GM18507 (cell line): Measurements from ENCODE around the gene MTARC1.
A peak's percentile ranks its signal among the peaks of the same experiment; 100 is the strongest.

Experiments used
- DNase-seq: peaks from one replicate; pipeline ENCODE4 v3.0.0; 2011; ENCODE audit warnings: low read depth; ENCODE audit not compliant: insufficient read length; ENCODE audit errors: extremely low spot score
- FAIRE-seq: peaks from 2 replicates; lab custom pipeline; 2011; peaks lifted over from hg19 to GRCh38; lab: Jason Lieb, UNC

The MTARC1 gene

DNA sequence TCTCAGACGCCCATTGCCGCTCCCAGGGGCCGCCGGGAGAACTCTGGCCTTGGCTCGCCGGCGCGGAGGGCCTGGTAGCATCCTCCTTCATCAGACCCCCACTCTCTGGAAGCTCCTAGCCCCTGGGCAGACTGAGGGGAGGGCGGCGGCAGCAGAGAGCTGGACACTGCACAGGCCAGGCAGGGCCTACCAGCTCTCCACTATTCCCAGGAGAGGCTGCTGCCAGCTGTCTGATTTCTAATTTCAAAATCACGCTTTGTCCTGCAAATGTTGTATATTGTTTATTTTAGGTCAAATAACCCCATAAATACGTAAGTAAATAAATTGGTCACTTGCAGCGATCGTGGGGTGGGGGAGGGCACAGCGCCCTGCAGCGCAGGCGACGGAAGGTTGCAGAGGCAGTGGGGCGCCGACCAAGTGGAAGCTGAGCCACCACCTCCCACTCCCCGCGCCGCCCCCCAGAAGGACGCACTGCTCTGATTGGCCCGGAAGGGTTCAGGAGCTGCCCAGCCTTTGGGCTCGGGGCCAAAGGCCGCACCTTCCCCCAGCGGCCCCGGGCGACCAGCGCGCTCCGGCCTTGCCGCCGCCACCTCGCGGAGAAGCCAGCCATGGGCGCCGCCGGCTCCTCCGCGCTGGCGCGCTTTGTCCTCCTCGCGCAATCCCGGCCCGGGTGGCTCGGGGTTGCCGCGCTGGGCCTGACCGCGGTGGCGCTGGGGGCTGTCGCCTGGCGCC is at the start of gene MTARC1:
Gene MTARC1 (plus strand): TSS at position 577 of the 732 bp plus-strand sequence. CDS start 32 bp downstream, at position 609.
- DNase-seq (no peak), FAIRE-seq (no peak)

DNA sequence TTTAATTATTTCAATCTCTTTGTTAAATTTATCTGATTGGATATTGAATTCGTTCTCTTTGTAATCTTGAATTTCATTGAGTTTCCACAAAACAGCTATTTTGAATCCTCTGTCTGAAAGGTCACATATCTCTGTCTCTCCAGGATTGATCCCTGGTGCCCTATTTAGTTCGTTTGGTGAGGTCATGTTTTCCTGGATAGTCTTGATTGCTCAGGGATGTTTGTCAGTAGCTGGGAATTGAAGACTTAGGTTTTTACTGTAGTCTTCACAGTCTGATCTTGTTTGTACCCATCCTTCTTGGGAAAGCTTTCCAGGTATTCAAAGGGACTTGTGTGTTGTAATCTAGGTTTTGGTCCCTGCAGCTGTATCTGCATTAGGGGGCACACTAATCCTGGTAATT is 45.4 kb upstream of the MTARC1 start:
- no peak for FAIRE-seq
- DNase-seq = no peak

DNA sequence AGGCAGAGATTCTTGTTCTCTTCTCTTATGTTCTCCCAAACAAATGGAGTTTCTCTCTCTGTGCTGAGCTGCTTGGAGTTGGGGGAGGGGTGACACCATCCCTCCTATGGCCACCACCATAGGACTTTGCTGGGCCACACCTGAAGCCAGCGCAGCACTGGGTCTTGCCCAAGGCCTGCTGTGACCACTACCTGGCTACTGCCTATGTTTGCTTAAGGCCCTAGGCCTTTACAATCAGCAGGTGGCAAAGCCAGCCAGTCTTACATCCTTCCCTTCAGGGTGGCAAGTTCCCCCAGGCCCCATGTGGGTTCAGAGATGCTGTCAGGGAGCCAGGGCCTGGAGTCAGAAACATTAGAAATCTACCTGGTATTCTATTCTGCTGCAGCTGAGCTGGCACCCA is 44.9 kb upstream of the MTARC1 start:
- DNase-seq (no peak), FAIRE-seq (no peak)

DNA sequence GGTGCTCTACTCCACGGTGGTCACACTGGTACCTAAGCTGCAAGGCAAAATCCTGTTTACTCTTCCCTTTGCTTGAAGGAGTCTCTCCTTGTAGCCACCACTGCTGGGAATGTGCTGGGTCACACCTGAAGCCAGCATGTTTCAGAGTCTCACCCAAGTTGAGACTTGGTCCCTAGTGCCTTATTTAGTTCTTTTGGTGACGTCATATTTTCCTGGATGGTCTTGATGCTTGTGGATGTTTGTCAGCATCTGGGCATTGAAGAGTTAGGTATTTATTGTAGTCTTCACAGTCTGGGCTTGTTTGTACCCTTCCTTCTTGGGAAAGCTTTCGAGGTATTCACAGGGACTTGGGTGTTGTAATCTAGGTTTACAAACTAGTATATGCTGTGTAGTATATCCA is 44.2 kb upstream of the MTARC1 start:
- DNase-seq (no peak), FAIRE-seq (no peak)

DNA sequence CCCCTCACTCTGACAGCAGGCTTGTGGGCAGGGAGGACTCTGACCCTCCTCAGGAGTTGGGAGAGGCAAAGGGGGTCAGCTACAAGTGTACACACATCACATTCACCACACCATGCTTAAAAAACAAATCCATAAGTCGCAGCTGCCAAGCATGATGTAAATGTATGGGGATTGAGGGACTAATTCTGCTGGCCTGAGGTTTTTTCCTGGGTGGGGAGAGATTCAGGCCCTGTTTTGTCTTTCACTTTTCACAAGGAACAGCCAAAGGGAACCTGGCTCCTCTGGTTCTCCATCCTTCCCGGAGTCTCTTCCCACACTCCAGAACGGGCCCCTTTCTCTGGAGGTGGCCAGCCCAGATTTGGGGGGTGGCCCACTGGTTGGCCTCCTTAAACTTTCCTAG is 39.9 kb upstream of the MTARC1 start:
- FAIRE-seq (no peak), DNase-seq (no peak)

DNA sequence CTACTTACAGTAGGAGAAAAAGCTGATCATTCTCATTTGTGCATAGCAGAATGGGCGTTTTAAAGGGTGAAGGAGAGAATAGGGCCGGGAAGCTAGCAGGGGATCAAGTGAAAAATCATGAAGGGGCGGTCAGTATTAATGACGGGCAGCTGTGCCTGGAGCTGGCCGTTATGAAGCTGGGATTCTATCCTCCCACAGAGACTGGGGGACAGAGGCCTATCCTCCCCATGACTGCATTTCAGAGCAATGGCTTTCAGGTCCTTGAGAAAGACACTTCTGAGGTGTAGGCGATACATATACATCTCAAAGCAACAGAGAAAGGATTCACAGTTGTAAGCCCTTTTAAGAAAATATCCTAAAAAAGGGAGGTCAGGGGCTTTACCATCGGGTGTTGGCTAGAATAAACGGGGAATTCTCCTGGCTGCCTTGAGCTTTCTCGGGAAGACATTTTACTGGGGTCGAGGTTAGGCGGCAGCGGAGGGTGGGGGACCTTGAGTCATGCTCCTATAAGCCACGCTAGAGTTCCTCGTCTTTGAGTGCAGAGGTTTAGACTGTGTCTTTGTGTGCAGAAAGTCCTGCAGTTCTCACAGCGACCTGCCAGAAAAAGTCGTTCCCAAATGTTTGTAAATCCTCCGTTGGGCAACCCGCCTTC is 39.1 kb upstream of the MTARC1 start:
- FAIRE-seq (no peak), DNase-seq (no peak)

DNA sequence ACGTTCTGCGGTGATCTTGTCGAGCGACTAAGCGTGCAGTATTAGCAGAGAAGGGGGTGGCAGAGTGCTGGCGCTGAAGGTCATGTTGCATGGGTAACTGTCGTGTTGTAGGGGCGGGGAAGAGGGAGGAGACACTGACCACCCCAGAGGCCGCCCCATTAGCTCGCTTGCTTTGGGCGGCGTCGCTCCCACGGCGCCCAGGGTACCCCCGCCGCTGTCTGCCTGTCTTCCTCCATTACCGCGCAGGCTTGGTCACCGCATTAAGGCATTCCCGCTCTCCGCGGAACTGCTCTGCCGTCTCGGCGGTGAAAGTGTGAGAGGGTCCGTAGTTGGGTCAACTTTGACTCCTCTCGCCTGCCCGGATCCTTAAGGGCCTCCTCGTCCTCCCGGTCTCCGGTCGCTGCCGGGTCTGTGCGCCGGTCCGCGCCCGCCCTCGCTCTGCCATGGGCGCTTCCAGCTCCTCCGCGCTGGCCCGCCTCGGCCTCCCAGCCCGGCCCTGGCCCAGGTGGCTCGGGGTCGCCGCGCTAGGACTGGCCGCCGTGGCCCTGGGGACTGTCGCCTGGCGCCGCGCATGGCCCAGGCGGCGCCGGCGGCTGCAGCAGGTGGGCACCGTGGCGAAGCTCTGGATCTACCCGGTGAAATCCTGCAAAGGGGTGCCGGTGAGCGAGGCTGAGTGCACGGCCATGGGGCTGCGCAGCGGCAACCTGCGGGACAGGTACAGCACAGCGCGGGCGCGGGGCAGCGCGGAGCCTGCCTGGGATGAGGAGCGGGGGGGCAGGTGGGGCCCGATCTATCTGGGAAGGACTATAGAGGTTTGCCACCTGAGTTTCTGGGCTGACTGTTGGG is 38.4 kb upstream of the MTARC1 start, which contains the start of gene MTARC2:
Gene MTARC2 (plus strand): TSS at position 234 of the 846 bp plus-strand sequence. CDS start 210 bp downstream, at position 444.
- FAIRE-seq = peak; percentile 42

DNA sequence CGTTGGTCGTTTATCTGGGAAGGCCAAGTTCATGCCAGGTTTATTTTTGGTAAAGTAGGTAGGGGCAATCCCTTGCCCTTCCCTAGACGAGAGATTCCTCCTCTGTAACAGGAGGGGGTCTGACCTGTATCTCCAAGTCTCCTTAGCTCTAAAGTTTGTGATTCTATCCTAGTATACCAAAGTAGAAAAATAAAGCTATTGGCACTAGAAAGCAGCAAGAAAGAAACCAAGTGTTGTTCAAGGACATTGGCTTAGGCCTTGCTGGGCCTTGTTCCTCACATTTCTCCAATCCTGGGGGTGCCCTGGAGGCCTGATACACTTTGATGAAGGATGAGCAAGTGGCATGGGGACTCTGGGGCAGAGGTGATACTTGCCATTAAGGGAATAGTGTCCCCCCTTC is 37.8 kb upstream of the MTARC1 start:
- DNase-seq = no peak
- no peak for FAIRE-seq

More for the DNA sequence above, 38.4 kb upstream of the MTARC1 start, which contains the start of gene MTARC2:
- no peak for DNase-seq

DNA sequence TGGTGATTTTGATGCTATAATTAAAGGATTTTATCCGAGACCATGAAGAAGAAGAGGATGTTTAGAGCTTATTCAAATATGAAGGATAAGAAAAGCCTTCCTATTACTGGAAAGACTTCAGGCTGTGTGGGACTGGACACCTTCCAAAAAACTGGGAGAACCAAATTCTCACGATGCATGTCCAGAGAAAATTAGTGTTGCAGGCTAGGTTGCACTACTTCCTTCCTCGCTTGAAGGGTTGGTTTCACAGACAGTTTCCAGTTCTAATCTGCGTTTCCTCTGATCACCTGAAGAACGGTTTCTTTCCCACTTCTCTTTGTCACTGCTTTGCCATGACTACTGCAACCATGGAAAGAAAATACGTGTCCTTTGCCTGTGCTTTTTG is 36.6 kb upstream of the MTARC1 start:
- peak; percentile 51 for FAIRE-seq

DNA sequence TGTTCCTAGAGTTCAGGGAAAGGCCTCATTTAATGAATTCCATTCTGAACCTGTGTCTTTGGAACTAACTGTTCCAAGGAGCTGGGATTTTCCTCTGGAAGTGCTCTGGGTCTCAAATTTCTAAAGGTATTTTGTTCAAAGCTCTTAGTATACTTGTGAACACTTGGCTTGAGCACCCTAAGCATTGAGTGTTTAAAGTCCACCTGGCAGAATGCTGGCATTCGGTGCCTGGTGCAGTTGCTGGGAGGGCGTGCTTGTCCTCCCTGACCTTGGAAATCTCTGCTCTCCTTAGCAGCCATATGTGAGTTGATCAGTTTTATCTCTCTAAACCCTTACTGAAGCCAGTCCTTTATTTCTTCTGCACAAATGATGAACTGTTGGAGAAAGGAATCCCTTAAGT is 35.6 kb upstream of the MTARC1 start:
- DNase-seq (no peak), FAIRE-seq (no peak)

More for the DNA sequence above, 36.6 kb upstream of the MTARC1 start:
- no peak for DNase-seq

DNA sequence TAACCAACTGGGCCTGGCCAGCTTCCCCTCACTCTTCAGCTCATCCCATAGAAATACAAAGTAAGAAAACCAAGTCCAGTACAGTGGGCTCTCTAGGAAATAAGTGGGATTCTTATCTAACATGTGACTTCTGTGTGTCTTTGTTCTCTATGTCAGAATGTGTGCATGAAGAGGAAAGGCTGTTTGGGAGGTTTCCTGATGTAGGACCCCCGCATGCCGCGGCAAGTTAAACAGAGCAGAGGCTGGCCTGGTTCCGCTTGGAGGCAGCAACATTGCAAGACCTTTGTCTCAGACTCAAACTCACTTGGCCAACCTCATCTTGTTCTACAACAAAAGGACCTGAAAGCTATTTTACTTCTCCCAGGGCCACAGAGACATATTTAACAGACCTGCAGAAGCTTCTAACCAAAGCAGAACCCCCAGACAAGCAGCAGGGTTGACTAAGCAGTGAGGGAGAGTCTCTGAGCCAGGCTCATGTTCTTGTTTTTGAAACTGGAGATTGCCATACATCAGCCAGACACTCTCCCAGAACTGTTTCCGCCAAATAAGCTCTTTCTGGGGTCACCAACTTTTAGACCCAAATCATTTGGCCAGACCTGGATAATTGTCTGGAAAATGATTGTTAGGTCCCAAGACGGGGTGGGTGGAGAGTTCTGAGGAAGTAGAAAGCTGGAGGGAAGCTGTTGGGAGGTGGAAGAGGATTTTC is 32.3 kb upstream of the MTARC1 start:
- DNase-seq (no peak), FAIRE-seq (no peak)

DNA sequence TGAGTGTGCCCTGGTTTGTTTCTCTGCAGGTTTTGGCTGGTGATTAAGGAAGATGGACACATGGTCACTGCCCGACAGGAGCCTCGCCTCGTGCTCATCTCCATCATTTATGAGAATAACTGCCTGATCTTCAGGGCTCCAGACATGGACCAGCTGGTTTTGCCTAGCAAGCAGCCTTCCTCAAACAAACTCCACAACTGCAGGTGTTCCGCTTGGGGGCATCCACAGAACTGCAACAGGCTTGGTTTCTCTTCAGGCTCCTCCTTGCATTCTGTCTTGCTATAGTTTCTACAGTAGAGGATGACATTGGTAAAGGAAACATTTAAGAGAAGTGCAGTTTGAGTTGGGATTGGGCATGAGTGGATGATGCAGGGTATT is 31.8 kb upstream of the MTARC1 start:
- DNase-seq (no peak), FAIRE-seq (no peak)

DNA sequence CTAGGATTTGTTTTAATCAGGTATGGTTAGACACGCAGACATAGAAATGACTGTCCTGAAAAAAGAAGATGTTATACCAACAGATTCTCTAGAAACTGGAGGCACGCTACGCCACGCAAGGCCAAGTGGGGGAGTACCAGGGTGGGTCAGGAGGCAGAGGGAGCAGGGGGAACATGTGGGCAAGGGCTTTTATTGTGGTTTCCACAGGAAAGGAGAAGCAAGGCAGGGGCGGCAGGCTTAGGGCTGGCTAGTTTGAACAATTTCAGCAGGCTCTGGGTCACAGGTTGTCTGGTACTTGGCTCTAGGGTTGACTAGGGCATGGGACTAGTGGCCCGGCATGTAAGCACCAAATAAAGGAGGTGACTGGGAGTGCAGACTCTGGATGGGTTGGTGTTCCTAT is 31.4 kb upstream of the MTARC1 start:
- FAIRE-seq (no peak), DNase-seq (no peak)

DNA sequence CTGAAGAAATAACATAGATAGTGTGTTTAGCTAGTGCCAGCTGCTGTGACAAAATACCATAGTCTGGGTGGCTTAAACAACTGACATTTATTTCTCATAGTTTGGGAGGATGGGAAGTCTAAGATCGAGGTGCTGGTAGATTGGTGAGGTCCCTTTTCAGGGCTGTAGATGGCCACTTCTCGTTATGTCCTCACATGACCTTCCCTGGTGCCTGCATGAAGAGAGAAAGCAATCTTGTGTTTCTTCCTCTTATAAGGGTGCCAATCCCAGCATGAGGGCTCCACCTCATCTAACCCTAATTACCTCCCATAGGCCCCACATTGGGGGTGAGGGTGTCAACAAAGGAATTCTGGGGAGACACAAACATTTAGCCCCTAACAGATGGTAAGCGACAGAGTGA is 29.3 kb upstream of the MTARC1 start:
- no peak for FAIRE-seq
- no peak for DNase-seq

DNA sequence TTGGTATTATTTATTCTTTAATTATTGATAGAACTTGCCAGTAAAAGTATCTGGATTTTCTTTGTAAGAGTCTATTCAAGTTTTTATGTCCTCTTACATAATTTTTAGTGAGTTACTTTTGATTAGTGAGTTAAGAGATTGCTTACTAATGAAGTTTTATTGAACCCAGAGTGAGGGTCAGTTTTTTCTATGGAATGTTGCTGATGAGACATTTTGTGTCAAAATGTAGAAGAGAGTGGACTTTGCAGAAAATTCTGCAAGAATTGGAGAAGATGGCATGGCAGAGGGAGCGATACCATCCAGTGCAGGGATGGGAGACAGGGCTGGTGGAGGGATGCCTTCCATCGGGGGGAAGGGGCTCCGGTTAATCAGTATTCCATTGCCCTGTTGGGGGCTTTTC is 27.6 kb upstream of the MTARC1 start:
- FAIRE-seq (no peak), DNase-seq (no peak)

DNA sequence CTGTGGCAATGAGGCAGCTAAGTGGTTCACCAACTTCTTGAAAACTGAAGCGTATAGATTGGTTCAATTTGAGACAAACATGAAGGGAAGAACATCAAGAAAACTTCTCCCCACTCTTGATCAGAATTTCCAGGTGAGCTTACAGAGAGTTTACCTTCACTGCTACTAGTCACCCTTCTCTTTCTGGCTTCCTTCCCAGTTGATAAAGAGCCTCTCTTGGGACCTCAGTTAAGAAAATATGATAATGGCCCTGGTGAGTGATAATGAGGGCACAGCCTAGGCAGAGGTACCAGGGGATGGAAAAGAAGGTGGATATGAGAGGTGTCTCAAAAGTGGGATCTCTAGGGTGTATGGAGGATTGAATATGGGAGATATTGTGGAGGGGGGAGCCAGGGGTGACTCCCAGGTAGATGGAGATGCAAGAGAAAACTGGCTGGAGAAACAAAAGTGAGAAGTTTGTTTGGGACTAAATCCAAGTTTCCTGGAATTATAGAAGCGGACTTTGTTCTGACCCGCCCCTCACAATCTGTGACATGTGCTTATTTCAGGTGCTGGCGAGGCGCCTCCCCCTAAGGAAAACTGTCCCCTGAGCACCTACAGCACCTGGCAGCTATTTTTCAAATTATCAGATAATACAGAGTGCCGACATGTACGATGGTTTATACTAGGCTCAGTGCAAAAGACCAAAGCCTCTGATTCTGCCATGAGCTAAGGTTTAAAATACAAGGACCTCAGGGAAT is 24.9 kb upstream of the MTARC1 start:
- no peak for FAIRE-seq
- no peak for DNase-seq

DNA sequence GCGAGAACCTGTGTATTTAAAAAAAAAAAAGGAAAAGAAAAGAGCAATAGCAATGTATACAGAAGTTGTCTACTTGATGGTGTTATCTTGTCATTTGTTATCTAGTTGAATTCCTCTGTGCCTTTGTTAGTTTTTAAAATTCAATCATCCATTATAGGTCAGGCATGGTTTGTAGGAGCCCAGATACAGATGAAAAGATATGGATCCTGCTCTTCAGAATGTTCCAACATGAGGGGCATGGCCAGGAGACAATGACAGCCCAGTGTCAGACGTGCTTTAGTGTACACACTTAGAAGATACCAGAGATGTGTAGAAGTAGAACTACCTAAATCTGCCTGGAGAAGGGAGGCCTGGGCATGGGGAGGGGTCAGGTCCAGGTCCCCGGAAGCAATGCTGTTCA is 22.0 kb upstream of the MTARC1 start:
- DNase-seq = no peak

DNA sequence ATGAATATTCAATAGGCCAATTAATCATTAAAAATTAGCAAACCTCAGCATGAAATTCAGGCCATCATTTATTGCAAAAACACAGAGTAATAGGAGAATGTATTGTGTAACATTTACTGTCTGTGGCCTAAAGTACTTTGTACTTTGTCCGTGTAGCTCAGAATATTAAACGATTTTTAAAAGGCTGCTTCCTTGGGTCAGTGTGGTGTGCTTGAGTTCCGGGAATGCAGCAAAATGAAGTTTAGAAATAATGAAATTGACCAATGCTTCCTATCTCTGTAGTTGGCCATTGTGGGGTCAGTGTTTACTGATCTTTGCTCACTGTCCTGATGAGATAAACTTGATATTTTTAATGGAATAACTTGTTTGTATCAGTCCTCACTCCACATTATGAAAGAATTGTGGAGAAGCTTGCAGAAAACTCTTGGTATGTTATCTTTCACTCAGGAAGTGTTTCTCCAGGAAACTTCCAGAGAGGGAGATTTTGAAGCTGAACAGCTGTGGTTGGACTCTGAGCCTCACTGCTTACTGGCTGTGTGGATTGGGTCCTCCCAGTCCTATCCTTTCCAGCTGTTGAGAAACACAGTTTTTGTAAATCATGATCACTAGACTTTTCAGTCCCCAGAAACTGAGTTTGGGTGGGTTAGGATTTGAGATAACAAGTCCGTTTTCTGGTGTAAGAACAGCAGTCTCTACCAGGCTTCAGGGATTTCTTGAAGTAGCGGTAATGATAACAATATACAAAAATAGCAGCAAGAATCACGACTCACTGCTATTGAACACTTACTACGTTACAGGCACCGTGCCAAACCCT is 19.2 kb upstream of the MTARC1 start:
- no peak for DNase-seq
- no peak for FAIRE-seq

More for the DNA sequence above, 22.0 kb upstream of the MTARC1 start:
- FAIRE-seq = no peak
